ENCODE results near the gene BOLA1.

Gene BOLA1

DNA sequence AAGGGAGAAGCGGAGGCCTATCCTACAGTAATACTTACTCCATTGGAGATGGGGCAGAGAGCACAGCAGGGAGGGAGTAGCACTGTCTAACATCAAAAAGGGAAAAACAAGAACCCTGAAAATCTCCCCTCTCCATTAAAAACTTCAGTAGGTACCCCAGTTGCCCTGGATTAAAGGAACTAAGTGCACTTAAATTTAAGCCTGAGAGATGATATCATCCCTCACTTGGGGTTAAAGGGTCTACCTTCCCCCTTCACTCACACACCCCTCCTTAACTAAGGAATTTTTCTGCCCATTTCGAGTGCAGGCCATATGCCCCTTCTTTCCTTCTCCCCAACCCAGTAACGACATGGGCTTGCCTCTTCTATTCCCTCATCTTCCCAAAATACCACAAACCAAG, 41.1 kb downstream of the BOLA1 start:
- Histone ChIP-seq H3K27ac (ENCODE audit: insufficient read depth, low read length, poor library complexity, severe bottlenecking) (no peak overlapping the region), H3K36me3 (ENCODE audit: control insufficient read depth, insufficient read depth, low read length) (peaks cover 9% of the 10 kb centered on the region), H3K4me1 (ENCODE audit: control insufficient read depth, insufficient read depth, low read length, poor library complexity, severe bottlenecking) (peaks cover 5% of the 10 kb centered on the region), H3K27me3 (replicated peaks; ENCODE audit: control insufficient read depth, insufficient read depth, low read length, poor library complexity, severe bottlenecking) (no peaks in the 10 kb centered on the region), H3K9me3 (ENCODE audit: control insufficient read depth, low read length) (no peaks in the 10 kb centered on the region), H3K4me3 (ENCODE audit: insufficient read depth, low read depth, low read length, poor library complexity, severe bottlenecking) (no peak overlapping the region)
- DNase-seq: no peak

GRCh38 chr1:149942207-149942606, 42.8 kb downstream of the BOLA1 start:
- H3K27me3 ChIP-seq (replicated peaks; ENCODE audit: control insufficient read depth, insufficient read depth, low read length, poor library complexity, severe bottlenecking): no peaks in the 10 kb centered on the region
- H3K27ac ChIP-seq (ENCODE audit: insufficient read depth, low read length, poor library complexity, severe bottlenecking): no peak overlapping the region
- no peak overlapping the region for H3K4me3 ChIP-seq (ENCODE audit: insufficient read depth, low read depth, low read length, poor library complexity, severe bottlenecking)
- no peaks in the 10 kb centered on the region for H3K9me3 ChIP-seq (ENCODE audit: control insufficient read depth, low read length)
- H3K36me3 ChIP-seq (ENCODE audit: control insufficient read depth, insufficient read depth, low read length): peaks cover 10% of the 10 kb centered on the region
- peaks cover 5% of the 10 kb centered on the region for H3K4me1 ChIP-seq (ENCODE audit: control insufficient read depth, insufficient read depth, low read length, poor library complexity, severe bottlenecking)
- no peak for DNase-seq

GRCh38 chr1:149942885-149943284, 43.5 kb downstream of the BOLA1 start:
- no peak overlapping the region for H3K27ac ChIP-seq (ENCODE audit: insufficient read depth, low read length, poor library complexity, severe bottlenecking)
- DNase-seq: no peak

DNA sequence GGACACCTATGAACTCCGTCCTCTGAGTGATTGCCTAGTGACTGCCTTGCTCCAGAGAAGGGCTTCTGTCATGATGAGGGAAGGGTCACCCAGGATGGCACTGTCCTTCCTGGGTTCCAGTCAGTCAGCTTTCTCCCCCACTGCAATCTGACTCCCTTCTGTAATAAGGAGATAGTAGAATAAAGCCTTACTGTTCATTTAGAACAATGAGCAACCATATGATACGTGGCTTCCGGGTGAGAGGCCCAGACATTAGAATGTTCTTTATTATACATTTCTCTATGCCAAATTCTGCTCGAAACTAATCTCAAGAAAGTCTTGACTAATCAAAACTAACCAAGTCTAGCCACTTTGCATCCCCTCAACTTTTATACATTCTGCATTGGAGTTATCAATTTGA, 45.8 kb downstream of the BOLA1 start:
- Histone ChIP-seq H3K9me3 (ENCODE audit: control insufficient read depth, low read length) (no peaks in the 10 kb centered on the region), H3K36me3 (ENCODE audit: control insufficient read depth, insufficient read depth, low read length) (peaks cover 17% of the 10 kb centered on the region), H3K4me1 (ENCODE audit: control insufficient read depth, insufficient read depth, low read length, poor library complexity, severe bottlenecking) (no peaks in the 10 kb centered on the region), H3K27ac (ENCODE audit: insufficient read depth, low read length, poor library complexity, severe bottlenecking) (no peak overlapping the region), H3K27me3 (replicated peaks; ENCODE audit: control insufficient read depth, insufficient read depth, low read length, poor library complexity, severe bottlenecking) (no peaks in the 10 kb centered on the region), H3K4me3 (ENCODE audit: insufficient read depth, low read depth, low read length, poor library complexity, severe bottlenecking) (no peak overlapping the region)
- DNase-seq: no peak

More at GRCh38 chr1:149942885-149943284, 43.5 kb downstream of the BOLA1 start:
- Histone ChIP-seq H3K4me3 (ENCODE audit: insufficient read depth, low read depth, low read length, poor library complexity, severe bottlenecking) (no peak overlapping the region), H3K27me3 (replicated peaks; ENCODE audit: control insufficient read depth, insufficient read depth, low read length, poor library complexity, severe bottlenecking) (no peaks in the 10 kb centered on the region), H3K9me3 (ENCODE audit: control insufficient read depth, low read length) (no peaks in the 10 kb centered on the region), H3K36me3 (ENCODE audit: control insufficient read depth, insufficient read depth, low read length) (peaks cover 10% of the 10 kb centered on the region), H3K4me1 (ENCODE audit: control insufficient read depth, insufficient read depth, low read length, poor library complexity, severe bottlenecking) (peaks cover 5% of the 10 kb centered on the region)

DNA sequence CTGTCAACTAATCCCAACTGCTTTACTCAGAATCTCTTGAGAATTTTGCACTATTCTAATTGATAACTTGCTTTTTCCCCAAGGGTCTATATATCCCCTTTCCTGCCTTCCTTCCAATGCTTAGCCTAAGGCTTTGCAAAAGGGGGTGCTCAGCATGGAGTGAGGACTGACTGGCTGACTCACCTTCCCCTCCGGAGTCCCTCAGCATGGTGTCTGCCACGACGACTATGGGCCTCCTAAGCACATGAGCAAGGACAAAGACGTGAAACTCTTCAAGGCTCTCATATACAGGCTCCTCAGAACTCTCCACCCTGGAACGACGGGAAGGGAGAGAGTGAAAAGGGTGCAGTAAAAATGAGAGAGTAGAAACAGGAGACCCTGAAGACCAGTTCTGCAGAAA, 50.5 kb downstream of the BOLA1 start:
- peaks cover 13% of the 10 kb centered on the region for H3K36me3 ChIP-seq (ENCODE audit: control insufficient read depth, insufficient read depth, low read length)
- no peak for DNase-seq

More for the DNA sequence above, 50.5 kb downstream of the BOLA1 start:
- H3K4me1 ChIP-seq (ENCODE audit: control insufficient read depth, insufficient read depth, low read length, poor library complexity, severe bottlenecking): no peaks in the 10 kb centered on the region
- no peaks in the 10 kb centered on the region for H3K27me3 ChIP-seq (replicated peaks; ENCODE audit: control insufficient read depth, insufficient read depth, low read length, poor library complexity, severe bottlenecking)
- H3K4me3 ChIP-seq (ENCODE audit: insufficient read depth, low read depth, low read length, poor library complexity, severe bottlenecking): no peak overlapping the region
- H3K9me3 ChIP-seq (ENCODE audit: control insufficient read depth, low read length): no peaks in the 10 kb centered on the region
- H3K27ac ChIP-seq (ENCODE audit: insufficient read depth, low read length, poor library complexity, severe bottlenecking): no peak overlapping the region

Measured in effector memory CD4-positive, alpha-beta T cell (primary cell).